Measurements from ENCODE around the gene CFAP410.
"Not testable (repeated sequence)": the region's sequence is repeated elsewhere in the genome, so short reads cannot be mapped to it uniquely, and the experiment has no call there.

The CFAP410 gene

DNA sequence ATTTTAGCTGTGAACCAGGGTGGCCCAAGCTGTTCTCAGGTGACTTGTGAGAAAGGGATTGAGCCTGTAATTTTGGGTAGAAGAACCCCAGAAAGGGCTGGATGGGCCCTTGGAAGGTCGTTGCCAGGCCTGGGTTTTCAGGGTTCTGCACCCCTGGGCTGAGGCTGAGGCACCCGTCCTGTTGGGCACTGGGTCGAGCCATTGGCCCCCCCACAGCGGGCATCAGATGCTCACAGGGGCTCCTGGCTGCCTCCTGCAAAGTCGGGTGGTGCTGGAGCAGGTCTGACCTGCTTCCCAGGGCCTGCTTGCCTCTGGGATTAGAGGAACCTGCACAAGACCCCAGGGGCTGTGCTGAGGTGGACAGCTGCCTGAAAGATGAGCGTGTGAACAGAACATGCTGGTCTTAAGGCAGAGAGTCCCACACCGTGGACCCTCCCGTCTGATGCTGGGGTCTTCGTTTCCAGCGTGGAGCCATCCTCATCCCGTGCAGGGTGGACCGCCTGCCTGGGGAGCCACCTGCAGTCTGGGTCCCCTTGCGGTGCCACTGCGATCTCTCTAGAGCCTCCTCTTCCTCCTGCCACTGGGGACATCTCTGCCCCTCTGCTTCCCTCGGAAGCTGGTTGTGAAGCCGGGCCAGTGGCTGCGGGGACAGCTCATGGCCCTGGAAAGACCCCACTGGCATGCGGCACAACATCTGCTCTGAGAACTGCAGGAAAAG is 12.5 kb upstream of the CFAP410 start:
- DNase-seq (ENCODE audit: extremely low read depth in 1 of 2, low read depth in 1 of 2): no peak

DNA sequence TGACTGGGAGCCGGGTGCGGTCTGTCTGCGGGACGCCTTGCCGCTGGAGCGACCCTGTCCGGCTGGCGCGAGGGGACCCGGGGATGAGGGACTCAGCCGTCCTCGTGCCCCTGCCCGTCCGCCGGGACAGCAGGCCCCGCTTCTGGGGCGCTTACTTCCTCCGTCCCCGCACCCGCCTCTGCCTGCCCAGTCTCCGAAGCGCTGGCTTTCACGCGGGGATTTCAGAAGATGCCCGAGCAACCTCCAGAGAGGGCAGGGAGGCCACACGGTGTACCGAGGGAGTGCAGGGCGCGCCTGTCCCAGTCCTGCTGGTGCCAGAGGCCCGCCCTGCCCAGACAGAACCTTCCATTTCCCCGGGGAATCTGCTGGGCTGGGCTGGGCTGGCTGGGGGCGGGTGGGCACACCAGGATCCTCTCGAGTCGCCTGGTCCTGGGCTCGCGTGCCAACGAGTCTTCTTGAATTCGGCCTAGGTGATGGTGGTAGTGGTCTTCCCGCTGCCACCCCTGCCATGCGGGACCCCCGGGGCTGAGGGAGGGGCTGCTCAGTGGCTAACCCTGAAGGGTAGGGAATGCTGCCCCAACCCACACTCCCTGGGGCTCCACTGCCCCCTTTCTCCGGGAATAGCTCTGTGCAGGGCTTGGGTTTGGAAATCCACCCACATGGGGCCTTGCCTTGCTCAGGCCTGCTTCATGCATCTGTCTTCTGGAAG is 11.7 kb upstream of the CFAP410 start:
- DNase-seq (ENCODE audit: extremely low read depth in 1 of 2, low read depth in 1 of 2): no peak

DNA sequence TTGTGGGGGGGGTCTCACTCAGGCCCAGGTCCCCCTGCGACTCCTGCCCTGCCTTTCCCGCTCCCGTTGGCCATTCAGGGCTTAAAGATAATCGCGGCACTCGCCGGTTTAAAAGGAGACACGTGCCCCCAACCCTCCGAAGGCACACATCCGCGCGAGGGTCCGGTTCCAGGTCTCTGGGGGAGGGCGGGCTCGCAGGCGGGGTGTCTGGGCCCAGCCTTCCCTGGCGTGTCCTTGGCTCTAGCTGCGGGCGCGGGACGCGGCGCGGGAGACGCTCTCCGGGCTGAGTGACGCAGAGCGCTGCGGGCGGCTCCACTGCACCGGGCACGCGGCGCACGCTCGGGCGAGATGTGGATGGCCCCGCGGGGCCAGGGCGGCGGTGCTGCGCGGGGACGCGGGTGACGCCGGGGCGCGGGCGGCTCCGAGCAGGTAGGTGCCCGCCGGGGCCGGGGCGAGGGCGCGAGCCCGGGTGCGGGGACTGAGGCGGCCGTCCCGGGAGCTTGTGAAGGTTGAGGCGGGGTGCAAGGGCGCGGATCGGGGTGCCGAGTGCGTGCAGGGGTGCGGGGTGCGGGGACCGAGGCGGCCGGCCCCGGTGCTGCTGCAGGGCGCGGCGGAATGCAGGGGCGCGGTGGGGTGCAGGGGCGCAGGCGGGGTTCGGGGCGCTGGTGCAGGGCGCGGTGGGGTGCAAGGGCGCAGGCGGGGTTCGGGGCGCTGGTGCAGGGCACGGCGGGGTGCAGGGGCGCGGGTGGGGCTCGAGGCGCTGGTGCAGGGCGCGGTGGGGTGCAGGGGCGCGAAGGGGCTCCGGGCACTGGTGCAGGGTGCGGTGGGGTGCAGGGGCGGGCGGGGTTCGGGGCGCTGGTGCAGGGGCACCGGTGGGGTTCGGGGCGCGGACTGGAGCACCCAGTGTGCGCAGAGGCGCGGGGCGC is 10.9 kb upstream of the CFAP410 start:
- no peak for DNase-seq (ENCODE audit: extremely low read depth in 1 of 2, low read depth in 1 of 2)

DNA sequence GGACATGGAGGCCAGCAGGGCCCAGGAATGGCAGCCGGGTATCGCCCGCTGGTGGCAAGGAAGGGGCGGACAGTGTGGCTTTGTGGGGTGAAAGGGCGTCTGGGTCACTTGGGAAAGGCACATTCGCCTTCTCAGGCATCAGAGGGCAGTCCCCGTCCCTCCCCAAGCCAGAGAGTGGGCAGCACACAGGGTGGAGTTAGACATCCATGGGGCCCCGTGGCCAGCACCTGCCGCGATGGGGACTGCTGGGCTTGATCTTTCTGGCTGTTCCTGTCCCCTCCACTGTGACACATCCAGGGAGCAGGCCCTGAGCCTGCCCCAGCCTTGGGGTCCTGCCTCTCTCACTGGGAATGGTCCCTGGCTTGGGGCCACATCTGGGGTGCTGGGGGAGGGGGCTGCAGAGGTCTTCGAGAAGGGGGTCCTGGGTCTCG is 10.2 kb upstream of the CFAP410 start:
- no peak for DNase-seq (ENCODE audit: extremely low read depth in 1 of 2, low read depth in 1 of 2)

DNA sequence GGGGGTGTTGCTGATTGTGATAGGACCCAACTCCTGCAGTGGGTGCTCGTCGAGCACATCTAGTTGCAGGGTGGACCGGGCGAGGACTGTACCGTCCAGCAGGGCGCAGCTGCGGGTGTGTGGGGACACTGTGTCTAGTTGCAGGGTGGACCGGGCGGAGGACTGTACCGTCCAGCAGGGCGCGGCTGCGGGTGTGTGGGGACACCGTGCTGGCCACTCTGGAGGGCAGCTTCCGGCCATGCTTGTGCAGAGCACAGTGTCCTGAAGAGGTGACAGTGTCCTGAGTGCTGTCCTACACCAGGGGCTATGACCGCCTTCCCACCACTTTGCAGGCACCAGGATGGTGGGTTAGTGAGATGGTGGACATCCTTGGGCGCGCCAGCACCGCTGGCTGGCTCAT is 9.7 kb upstream of the CFAP410 start:
- no peak for DNase-seq (ENCODE audit: extremely low read depth in 1 of 2, low read depth in 1 of 2)

DNA sequence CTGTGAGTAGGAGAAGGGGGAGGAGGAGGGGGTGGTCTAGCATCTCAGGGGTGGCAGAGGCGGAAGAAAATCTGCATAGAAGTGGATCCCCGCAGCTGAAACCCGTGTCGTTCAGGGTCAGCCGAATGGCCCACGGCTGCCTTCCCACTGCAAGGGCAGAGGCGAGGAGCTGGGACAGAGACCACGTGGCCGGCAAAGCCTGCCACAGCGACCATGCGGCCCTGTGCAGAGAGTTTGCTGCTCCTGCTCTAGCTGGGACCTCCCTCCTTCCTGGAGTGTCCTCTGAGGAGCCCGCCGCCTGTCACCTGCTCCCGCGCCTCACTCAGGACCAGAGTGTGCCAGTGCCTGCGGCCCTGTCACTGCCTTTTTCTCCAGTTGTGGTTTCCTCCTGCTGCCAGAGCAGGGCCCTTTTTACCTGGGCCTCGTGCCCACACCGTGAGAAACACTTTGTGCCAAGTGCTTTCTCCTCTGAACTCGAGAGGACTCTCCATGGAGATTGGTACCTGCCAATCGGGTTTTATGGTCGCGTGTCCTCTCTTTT is 8.8 kb upstream of the CFAP410 start:
- DNase-seq (ENCODE audit: extremely low read depth in 1 of 2, low read depth in 1 of 2): no peak

DNA sequence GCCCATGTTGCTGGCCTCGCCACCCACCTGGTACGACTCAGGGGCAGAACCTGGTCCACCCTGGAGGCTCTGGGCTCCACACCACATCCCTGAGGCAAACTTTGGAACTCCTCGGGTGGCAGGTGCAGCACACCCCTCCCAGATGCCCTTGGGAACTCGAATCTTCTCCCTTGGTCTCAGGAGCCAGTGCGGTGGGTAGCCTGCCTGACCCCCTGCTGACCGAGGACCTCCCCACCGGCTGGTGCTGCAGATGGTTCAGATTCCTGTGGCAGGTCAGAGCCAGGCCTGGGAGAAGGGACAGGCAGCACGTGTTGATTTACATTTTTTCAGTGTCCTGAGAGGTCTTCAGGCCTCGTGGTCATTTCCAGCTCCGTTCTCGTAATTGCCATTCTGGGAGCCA is 6.3 kb upstream of the CFAP410 start:
- DNase-seq (ENCODE audit: extremely low read depth in 1 of 2, low read depth in 1 of 2): no peak

DNA sequence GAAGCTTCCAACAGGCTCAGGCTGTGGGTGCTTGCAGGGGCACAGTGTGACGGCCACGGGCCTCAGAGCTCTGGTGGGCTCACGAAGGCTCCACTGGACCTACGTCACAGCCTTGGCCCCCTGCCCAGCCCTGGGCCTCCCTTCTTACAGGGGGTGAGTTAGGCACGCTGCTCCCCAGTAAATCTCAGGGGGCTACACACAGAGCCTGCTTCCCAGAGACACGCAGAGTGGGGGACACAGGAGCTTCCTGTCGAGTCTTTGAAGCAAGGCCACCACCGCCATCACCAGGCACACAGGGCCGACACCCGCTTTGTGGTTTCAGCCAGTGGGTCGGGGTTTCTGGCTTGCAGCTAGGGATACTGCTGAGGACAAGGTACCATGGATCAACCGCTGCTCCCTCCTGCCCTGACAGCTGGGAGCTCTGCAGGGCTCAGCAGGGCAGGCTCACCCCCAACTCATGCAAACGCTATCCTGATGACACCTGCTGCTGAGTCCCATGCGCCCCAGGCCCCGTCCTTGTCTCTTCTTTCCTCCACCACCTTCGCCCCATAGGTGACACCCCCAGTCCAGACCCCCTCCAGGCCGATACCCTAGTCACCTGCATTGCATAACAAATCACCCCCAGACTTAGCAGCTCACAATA is 5.5 kb upstream of the CFAP410 start:
- DNase-seq (ENCODE audit: extremely low read depth in 1 of 2, low read depth in 1 of 2): no peak

DNA sequence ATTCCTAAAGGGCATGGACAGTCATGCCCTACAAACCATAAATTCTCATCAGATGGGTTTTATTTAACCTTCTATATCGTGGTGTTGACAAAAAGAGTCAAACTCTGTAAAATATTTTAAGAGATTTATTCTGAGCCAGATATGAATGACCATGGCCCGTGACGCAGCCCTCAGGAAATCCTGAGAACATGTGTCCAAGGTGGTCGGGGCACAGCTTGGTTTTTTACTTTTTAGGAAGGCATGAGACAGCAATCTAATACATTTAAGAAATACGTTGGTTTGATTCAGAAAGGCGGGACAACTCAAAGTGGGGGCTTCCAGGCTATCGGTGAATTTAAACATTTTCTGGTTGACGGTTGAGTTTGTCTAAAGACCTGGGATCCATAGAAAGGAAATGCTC is 3.8 kb upstream of the CFAP410 start:
- not testable (repeated sequence) for DNase-seq (ENCODE audit: extremely low read depth in 1 of 2, low read depth in 1 of 2)

DNA sequence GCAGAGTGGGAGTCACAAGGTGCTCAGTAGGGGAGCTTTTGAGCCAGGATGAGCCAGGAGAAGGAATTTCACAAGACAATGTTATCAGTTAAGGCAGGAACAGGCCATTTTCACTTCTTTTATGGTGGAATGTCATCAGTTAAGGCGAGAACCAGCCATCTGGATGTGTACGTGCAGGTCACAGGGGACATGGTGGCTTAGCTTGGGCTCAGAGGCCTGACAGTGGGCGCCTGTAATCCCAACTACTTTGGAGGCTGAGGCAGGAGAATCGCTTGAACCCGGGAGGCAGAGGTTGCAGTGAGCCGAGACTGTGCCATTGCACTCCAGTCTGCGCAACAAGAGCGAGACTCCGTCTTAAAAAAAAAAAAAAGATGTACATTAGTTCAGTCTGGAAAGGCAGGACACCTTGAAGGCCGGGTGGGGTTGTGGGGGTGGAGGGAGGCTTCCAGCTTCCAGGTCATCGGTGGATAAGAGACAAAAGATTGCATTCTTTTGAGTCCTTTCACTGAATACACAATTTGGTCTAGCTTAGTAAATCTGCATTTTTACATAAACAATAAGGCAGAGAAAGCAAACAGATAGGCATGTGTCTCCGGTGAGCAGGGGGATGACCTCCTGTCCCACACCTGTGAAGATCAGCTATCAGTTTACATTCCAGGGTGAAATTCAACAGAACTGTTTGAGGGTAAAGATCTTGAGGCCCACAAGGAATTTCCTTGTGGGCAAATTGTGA is 2.7 kb upstream of the CFAP410 start:
- not testable (repeated sequence) for DNase-seq (ENCODE audit: extremely low read depth in 1 of 2, low read depth in 1 of 2)

DNA sequence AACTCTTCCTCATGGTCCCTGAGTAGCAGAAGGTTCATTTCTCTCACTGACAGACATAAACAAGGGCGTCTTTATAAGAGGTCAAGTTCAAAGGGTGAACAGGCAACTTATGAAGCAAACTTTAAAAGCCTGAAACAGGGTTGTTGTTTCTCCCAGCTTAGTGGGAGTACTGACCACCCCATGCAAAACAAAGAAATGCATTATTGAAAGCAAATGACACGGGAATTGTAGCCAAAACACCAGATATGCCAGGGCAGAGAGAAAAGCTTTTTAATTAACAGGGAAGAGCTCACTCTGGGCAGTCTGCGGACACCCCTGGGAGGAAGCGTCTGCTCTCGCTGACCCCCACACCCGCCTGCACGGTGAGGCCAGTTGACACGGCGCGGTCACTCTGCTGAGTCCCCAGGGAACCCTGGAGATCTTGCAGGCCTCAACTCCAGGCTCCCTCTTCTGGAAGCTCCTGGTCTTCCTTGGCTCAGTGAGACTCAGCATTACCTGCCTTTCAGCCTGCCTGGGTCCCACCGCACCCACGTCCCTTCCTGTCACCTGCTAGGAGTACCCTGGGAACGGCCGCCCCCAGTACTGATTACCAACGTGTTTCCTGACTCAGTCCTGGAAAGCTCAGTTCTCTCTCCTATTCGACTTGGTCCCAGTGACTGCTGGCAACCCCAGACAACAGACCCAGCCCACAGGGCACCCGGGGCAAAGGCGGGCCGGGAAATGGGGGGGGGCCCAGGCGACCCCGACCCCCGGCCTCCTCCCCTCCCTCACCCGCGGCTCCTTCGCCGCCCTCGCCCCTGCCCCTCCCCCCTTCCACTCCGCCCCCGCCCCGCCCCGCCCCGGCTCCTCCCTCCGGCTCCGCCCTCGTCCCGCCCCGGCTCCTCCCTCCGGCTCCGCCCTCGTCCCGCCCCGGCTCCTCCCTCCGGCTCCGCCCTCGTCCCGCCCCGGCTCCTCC is 972 bp downstream of the CFAP410 start:
- DNase-seq (ENCODE audit: extremely low read depth in 1 of 2, low read depth in 1 of 2): no peak

DNA sequence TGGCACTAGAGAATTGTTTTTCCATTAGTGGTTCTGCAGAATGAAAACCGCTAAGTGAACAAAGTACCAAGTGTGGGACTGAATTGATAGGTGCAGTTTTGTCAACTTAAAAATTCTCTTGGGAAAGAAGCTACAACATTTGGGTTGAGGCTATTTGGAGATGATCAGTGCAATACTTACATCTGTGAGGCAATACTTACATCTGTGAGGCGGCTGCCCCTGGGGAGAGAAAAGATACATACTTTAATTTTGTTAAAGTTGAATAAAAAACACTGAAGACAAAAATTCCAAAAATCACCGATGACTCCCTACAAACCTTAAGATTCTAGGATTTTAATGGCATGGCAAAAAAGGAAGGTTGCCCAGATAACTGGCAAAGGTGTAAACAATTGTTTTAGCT is 1.7 kb downstream of the CFAP410 start:
- DNase-seq (ENCODE audit: extremely low read depth in 1 of 2, low read depth in 1 of 2): no peak

DNA sequence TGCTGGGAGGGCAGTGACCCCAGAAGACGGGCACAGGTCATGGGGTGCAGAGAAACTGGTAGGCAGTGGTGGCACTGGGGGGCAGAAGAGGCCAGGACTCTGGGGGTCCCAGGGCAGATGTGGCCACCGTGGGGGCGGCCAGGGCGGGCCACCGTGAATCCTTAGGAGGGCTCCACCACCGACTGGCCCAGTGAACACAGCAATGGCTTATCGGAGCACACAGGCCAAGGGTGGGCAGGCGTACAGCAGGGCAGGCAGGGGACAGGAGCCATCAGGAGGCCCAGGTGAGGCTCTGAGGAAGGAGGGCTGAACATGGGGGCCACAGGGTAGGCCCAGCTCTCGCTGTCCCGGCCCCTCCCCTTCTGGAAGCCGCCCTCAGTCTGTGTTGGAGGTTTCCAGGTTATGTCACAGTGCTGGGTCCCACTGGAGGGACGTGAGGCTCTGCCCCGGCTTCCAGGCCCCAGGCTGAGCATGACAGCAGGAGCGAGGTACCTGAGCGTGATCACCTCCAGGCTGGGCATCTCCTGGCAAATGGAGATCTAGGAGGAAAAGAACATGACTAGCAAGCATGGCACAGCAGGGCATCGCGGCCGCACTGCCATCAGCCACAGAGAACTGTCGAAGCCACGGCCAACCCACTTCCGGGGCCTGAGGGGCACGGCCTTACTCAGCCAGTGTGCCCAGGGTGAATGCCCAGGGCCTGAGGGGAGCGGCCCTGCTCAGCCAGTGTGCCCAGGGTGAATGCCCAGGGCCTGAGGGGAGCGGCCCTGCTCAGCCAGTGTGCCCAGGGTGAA is 3.7 kb downstream of the CFAP410 start:
- no peak for DNase-seq (ENCODE audit: extremely low read depth in 1 of 2, low read depth in 1 of 2)

DNA sequence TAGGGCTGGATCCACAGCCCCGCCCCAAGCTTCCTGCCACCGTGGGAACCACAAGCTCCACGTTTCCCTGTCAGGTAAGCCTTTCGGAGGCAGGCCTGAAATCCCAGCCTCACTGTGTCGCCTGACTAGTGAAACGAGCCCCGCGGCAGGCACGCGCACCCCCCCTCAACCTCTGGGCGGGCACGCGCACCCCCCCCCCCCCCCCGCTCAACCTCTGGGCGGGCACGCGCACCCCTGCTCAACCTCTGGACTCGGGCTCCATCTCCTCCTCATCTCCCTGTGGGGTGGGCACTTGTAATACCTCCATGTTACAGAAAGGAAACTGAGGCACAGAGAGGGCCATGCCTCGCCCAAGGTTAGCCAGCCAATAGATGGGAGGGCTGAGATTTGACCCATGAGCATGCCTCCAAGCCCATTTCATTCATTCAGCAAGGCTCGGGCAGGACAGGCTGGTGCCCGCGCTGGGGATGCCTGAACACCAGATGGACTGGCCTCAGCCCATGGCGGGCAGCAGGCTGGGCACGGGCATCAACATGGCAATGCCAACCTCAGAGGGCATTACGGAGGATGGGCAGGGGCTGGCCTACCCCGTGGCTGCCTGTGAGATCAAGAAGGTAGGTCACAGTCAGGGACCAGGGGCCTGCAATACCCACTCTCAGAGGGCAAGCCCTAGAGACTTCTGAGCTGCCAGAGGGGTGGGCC is 4.7 kb downstream of the CFAP410 start:
- no peak for DNase-seq (ENCODE audit: extremely low read depth in 1 of 2, low read depth in 1 of 2)

DNA sequence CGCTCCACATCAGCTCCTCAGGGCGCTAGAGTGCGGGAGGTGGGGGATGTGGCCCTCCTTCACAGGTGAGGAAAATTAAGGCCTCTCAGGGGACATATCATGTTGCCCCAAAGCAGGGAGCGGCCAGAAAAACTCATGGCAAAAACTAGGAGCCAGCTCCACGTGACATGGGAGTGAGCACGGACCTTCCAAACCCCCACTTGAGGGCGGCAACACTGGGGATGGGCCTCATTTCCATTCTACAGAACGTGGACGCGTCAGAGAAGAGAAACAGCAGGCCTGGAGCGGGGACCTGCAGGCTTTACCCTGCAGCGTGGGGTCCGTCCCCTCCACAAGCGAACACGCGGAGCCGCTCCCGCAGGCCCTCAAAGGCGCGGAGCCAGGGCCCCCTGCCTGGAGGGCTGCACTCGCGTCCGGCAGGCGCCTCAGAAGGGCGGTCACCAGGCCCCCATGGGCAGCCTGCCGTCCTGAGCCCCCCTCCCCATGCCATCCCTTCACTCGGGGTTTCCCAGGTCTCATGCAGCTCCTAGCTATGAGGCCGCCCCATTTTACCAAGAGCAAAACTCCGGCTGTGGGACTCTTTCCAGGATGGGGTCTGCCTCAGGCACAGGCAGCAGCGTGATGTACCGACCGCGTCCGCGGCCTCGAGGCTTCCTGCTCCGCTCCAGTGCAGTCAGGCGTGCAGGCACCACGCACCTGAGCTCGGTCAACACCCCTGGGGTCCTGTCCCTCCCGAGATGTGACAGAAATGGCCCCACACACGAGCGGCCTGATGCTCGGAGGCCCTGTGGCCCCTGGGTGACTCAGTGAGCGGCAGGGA is 5.5 kb downstream of the CFAP410 start:
- no peak for DNase-seq (ENCODE audit: extremely low read depth in 1 of 2, low read depth in 1 of 2)

DNA sequence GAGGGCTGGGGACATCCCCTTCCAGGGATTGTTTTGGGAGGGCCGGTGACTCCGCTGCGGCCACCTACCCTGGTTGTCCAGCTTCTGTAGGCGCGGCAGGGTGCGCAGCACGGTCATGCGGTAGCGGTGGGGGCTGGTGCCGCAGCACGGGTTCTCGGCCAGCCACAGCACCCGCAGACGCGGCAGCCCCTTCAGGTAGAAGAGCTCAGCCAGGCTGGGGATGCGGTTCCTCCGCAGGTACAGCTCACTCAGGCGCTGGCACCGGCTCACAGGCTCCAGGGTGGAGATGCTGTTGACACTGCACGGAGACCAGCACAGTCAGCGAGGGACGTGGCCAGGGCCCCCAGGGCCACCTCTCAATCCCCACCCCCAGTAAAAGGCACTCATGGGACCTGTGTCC is 6.2 kb downstream of the CFAP410 start:
- DNase-seq (ENCODE audit: extremely low read depth in 1 of 2, low read depth in 1 of 2): no peak

DNA sequence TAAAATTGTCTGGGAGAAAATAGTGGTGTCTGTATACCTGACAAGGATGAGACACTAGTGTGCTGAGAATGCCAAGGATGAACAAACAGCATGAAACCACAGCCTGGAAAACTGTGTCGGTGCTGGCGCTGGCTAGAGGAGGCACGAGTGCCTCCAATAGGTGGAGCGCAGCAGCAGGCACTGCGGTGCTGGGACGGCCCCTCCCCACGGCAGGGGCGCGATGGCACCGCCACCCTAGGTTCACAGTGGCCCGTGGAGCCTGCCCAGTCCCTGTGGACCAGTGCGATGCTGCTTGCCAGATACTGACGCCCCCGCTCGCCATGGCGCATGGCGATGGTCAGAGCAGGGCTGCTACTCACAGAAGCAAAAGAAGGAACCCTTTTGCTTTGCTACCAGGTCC is 6.8 kb downstream of the CFAP410 start:
- DNase-seq (ENCODE audit: extremely low read depth in 1 of 2, low read depth in 1 of 2): no peak

Data from stimulated activated CD8-positive, alpha-beta memory T cell treated with anti-CD3 and anti-CD28 coated beads, Interleukin-7, amount 100 ng/mL, for 48 hours (primary cell).